NCI-H1436 treated with DMSO at 0.1 percent for 48 hours (cell line): Measurements from ENCODE around the gene TEPSIN.

ENCODE experiments used
- DNase-seq: peaks from one replicate; lab custom pipeline; 2025; lab: John Stamatoyannopoulos, UW

TEPSIN gene

GRCh38 chr17:81267390-81268067, 28.7 kb upstream of the TEPSIN start:
- no peak for DNase-seq

- DNase-seq, result no peak
Observed at GRCh38 chr17:81265576-81265975, 26.7 kb upstream of the TEPSIN start.

- no peak for DNase-seq
Observed at GRCh38 chr17:81264640-81265039, 25.8 kb upstream of the TEPSIN start.

- DNase-seq, result no peak
Observed at GRCh38 chr17:81263371-81264181, 24.7 kb upstream of the TEPSIN start.

GRCh38 chr17:81261582-81262336, 22.9 kb upstream of the TEPSIN start:
- DNase-seq, result no peak

GRCh38 chr17:81261096-81261495, 22.2 kb upstream of the TEPSIN start:
- no peak for DNase-seq

DNA sequence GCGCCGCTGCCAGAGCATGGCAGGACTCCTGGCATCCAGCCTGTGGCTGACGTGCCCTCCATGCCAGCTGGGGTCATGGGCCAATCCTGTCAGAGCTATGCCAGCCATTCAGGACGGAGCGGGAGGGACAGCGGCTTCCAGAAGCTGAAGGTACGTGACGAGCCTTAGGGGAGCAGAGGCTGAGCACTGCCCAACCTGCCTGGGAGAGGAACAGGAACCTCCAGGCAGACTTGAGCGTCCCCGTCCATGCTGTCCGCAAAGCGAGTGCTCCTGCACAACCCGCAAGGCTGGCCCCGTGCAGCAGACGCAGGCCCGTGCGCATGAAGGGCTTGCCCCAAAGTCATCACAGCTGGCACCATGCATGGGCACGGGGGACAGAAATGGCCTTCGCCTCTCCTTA, 21.8 kb upstream of the TEPSIN start:
- no peak for DNase-seq

- DNase-seq, result no peak
Observed at GRCh38 chr17:81260171-81260570, 21.3 kb upstream of the TEPSIN start.

DNA sequence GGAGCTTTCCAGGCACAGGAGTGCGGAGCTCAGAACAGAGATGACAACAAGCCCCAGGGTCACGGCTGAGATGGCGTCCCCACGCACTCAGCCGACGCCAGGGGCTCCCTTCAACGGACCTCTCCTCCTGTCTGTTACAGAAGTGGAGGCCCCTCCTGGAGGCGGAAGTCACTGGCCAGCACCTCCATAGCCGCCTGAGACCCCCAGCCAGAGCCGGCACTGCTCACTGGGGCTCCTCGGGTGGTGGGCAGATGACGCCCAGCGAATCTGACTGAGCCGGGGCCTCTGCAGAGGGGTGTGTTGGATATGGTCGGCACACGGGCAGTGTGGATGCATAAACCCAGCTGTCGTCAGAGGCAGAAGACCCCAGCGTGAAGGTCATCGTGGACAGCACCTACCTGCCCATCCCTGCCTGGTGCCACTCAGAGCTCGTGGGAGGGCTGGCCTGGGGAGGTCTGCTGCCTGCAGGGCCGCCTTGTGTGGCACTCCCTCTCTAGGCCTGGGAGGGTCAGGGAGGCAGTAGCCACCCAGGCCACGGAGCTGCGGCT, 20.3 kb upstream of the TEPSIN start:
- no peak for DNase-seq

GRCh38 chr17:81258292-81258691, 19.4 kb upstream of the TEPSIN start:
- no peak for DNase-seq

DNA sequence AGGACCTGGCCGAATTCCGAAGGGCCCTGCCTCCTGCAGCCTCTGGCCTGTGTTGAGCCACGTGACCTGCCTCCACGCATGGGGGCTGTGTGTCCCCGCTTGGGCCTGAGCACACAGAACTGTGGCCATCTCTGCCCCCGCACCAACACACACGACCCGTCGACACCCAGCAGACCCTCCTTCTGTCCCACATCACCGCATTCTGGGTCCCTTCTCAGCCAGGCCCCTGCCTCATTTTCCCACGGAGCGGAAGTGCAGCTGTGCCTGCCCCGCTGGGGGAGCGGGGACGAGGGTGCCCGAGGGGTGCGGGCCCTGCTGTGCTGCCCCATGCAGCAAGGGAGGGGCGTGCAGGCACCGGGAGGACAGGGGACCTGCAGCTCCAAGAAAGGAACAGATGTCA, 18.7 kb upstream of the TEPSIN start:
- DNase-seq, result no peak

GRCh38 chr17:81256616-81257015, 17.8 kb upstream of the TEPSIN start:
- DNase-seq, result no peak

GRCh38 chr17:81254955-81255717, 16.3 kb upstream of the TEPSIN start:
- no peak for DNase-seq

DNA sequence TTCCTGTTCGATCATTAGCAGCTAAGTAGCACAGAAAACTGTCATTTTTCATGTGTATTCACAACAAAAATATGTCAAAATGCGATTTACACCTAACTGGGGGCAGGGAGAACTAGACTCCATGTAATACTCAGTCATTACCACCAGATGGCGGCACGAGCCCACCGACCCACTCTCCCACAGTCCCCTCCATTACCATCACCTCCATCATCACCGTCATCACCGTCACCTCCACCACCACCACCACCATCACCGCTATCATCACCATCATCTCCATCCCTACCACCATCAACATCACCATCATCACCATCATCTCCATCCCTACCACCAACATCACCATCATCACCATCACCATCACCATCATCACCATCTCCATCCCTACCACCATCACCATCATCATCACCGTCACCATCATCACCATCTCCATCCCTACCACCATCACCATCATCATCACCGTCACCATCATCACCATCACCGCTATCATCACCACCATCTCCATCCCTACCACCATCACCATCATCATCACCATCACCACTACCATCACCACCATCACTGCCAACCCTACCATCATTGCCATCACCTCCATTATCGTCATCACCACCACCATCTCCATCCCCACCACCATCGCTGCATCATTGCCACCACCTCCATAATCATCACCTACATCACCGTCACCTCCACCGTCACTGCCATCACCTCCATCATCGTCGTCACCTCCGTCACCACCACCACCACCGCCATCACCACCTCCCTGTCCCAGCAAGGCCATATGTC, 14.7 kb upstream of the TEPSIN start:
- no peak for DNase-seq

GRCh38 chr17:81252987-81253329, 14.1 kb upstream of the TEPSIN start:
- DNase-seq, result no peak

- no peak for DNase-seq
Observed at GRCh38 chr17:81252326-81252986, 13.6 kb upstream of the TEPSIN start.

- peak; percentile 80 for DNase-seq
Observed at GRCh38 chr17:81251709-81252301, 12.9 kb upstream of the TEPSIN start.

GRCh38 chr17:81251094-81251708, 12.3 kb upstream of the TEPSIN start:
- DNase-seq, result no peak

DNA sequence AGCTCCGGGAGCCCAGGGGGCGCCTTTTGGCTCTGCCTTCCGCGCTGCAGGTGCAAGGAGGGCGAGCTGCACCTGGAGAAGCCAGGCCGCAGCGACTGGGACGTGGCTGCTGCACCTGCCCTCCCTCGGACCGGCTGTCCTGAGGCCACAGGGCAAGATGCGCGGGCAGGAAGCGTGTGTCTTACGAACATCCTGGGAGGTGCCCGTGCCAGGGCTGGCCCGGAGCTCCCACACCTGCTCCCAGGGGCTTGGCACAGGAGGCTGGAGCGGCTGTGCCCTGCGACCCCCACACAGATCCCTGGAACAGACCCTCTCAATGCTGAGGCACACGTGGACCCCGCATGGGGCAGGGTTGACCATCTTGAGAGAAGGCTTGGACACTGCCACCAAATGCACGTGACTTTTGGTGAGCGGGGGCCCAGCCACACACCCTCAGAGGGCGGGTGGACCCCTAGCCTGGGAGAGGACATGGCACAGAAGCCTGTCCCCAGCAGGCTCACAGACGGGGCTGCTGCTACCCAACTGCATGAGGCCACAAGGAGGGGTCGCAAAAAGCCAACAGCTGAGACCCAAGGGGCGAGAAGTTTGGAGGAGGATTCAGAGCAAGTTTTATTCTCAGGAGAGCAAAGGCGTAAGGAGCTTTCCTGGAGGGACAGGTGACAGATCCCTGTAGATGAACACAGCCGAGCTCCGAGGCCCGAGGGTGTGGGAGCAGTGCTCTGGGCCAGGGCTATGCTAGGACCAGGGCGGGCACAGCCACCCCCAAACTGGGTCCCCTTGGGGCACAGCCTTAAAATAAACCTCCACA, 11.6 kb upstream of the TEPSIN start:
- no peak for DNase-seq
